HEK293T (cell line): ENCODE data around the gene PLS1.

Experiments
- ARNT ChIP-seq: fragments of 450-650 bp; IDR thresholded peaks from 2 replicates; pipeline ENCODE4 v1.6.1; 2017; ENCODE audit warnings: mild to moderate bottlenecking
- BHLHE40 ChIP-seq: fragments of 450-650 bp; IDR thresholded peaks from 2 replicates; pipeline ENCODE4 v1.6.1; 2016; ENCODE audit warnings: mild to moderate bottlenecking, moderate library complexity, borderline replicate concordance
- CTBP1 ChIP-seq: fragments of 450-650 bp; IDR thresholded peaks from 2 replicates; pipeline ENCODE4 v1.6.1; 2016; ENCODE audit warnings: borderline replicate concordance
- ELF4 ChIP-seq: fragments of 450-650 bp; IDR thresholded peaks from 2 replicates; pipeline ENCODE4 v1.6.1; 2017; ENCODE audit warnings: antibody characterized with exemption
- FOXA1 ChIP-seq: fragments of 450-650 bp; IDR thresholded peaks from 2 replicates; pipeline ENCODE4 v1.6.1; 2016; ENCODE audit warnings: mild to moderate bottlenecking
- FOXK2 ChIP-seq: fragments of 450-650 bp; IDR thresholded peaks from 2 replicates; pipeline ENCODE4 v1.6.1; 2016; ENCODE audit warnings: mild to moderate bottlenecking
- FOXM1 ChIP-seq: fragments of 450-650 bp; IDR thresholded peaks from 2 replicates; pipeline ENCODE4 v1.6.1; 2017; ENCODE audit warnings: mild to moderate bottlenecking, borderline replicate concordance
- HDGF ChIP-seq: fragments of 450-650 bp; IDR thresholded peaks from 2 replicates; pipeline ENCODE4 v1.6.1; 2017; ENCODE audit warnings: antibody characterized with exemption, borderline replicate concordance
- LEF1 ChIP-seq: fragments of 450-650 bp; IDR thresholded peaks from 2 replicates; pipeline ENCODE4 v1.6.1; 2017; ENCODE audit warnings: mild to moderate bottlenecking, borderline replicate concordance
- SP1 ChIP-seq: fragments of 450-650 bp; IDR thresholded peaks from 2 replicates; pipeline ENCODE4 v1.6.1; 2017
- SUZ12 ChIP-seq: fragments of 450-650 bp; IDR thresholded peaks from 2 replicates; pipeline ENCODE4 v1.6.1; 2016; ENCODE audit warnings: mild to moderate bottlenecking
- TARDBP ChIP-seq: fragments of 450-650 bp; IDR thresholded peaks from 2 replicates; pipeline ENCODE4 v1.6.1; 2016
- ZNF384 ChIP-seq: fragments of 450-650 bp; IDR thresholded peaks from 2 replicates; pipeline ENCODE4 v1.6.1; 2016
- TF ChIP-seq, protein P1 (sequence below): fragments of 450-650 bp; IDR thresholded peaks from 2 replicates; pipeline ENCODE4 v1.6.1; 2016

DNA sequence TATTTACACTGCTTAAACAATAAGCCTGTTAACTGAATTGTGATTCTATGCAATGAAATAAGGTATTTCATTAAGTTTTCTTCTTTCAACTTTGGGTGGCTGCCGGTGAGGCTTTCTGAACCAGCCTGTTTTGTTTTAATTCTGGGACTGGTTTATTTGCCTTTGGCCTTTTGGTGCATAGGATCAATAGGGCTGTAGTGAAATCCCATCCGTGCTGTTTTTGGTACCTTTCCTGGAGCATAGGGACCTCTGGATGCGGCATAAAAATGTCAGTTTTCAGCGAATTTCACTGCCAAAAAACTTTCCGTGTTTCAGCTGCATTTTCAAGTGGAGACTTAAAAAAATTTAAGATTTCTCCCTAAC lies 514 bp downstream of the PLS1 start:
- TF ChIP-seq SP1 (no peak), ELF4 (no peak), FOXA1 (no peak), ARNT (no peak), TARDBP (no peak), BHLHE40 (no peak), SUZ12 (no peak), ZNF384 (no peak), HDGF (no peak), LEF1 (no peak), CTBP1 (no peak), FOXM1 (no peak), FOXK2 (no peak)
- TF ChIP-seq, protein P1, sequence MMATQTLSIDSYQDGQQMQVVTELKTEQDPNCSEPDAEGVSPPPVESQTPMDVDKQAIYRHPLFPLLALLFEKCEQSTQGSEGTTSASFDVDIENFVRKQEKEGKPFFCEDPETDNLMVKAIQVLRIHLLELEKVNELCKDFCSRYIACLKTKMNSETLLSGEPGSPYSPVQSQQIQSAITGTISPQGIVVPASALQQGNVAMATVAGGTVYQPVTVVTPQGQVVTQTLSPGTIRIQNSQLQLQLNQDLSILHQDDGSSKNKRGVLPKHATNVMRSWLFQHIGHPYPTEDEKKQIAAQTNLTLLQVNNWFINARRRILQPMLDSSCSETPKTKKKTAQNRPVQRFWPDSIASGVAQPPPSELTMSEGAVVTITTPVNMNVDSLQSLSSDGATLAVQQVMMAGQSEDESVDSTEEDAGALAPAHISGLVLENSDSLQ = no peak
